Neural progenitor cell (in vitro differentiated cells): ENCODE measurements around the gene TRPV2.

Experiments used
- CTCF ChIP-seq: fragments of 200-600 bp; sonication (generic); IDR thresholded peaks from 2 replicates; pipeline ENCODE4 v1.5.1; 2017; ENCODE audit warnings: antibody characterized with exemption, mild to moderate bottlenecking
- EZH2 ChIP-seq: fragments of 200-600 bp; sonication (generic); IDR thresholded peaks from 2 replicates; pipeline ENCODE4 v1.6.1; 2017; ENCODE audit warnings: antibody characterized with exemption, mild to moderate bottlenecking, moderate library complexity
- EZH2phosphoT487 ChIP-seq: fragments of 200-600 bp; sonication (generic); IDR thresholded peaks from 2 replicates; pipeline ENCODE4 v1.6.1; 2017; ENCODE audit warnings: antibody characterized with exemption

- TF ChIP-seq CTCF, result no peak
- no peak for TF ChIP-seq EZH2phosphoT487
- no peak for TF ChIP-seq EZH2
Measured at GRCh38 chr17:16480995-16481394, 65.6 kb downstream of the TRPV2 start.
